ENCODE results near the gene STS.

- TF ChIP-seq MAX (IDR thresholded peaks at IDR 0.05) = no peak
- no peak for TF ChIP-seq EGR1 (IDR thresholded peaks at IDR 0.05; ENCODE audit: low read depth)
- no peak for TF ChIP-seq SRF (IDR thresholded peaks at IDR 0.05; ENCODE audit: low read depth)
- no peak for TF ChIP-seq JUND (IDR thresholded peaks at IDR 0.05)
- TF ChIP-seq ZNF274 (IDR thresholded peaks at IDR 0.05; ENCODE audit: low read depth, low read length) = no peak
- TF ChIP-seq CTCF (IDR thresholded peaks at IDR 0.05 in 2 of 3, conservative IDR thresholded peaks at IDR 0.05 in 1 of 3; ENCODE audit: borderline replicate concordance in 1 of 3, insufficient read depth in 1 of 3, low read depth in 2 of 3, low read length in 2 of 3) = no peak
- TF ChIP-seq ZBTB33 (IDR thresholded peaks at IDR 0.05; ENCODE audit: extremely low read depth, insufficient replicate concordance, low read length) = no peak
Observed at GRCh38 chrX:7143076-7143475, 4.4 kb upstream of the STS start.
